ENCODE measurements around the gene HNRNPU. TPM values are rescaled to one million over a fixed set of nuclear protein-coding genes. Genes with fewer than 3 reads are reported as not detected.

HNRNPU gene
- total and polyA plus RNA-seq, 2 of the 13 experiments (the other 11 are each of a cell fraction or from before 2014, with no cell fraction given) = 101 to 508 TPM

GRCh38 chr1:244862699-244863490, 1.4 kb downstream of the HNRNPU start (continued):
- TF ChIP-seq HNF1A (IDR thresholded peaks at IDR 0.05; ENCODE audit: low read depth) (no peak), HNF1A (CRISPR knock-in tag; IDR thresholded peaks at IDR 0.05; ENCODE audit: borderline replicate concordance) (no peak), GABPB1 (CRISPR knock-in tag; IDR thresholded peaks at IDR 0.05) (peak; percentile 87), MED8 (CRISPR knock-in tag; IDR thresholded peaks at IDR 0.05; ENCODE audit: insufficient replicate concordance) (no peak), ARID4A (CRISPR knock-in tag; IDR thresholded peaks at IDR 0.05; ENCODE audit: borderline replicate concordance) (peak; percentile 92), ELF3 (CRISPR knock-in tag; IDR thresholded peaks at IDR 0.05) (peak; percentile 45), ZFP90 (CRISPR knock-in tag; IDR thresholded peaks at IDR 0.05; ENCODE audit: borderline replicate concordance) (peak; percentile 26; the same call in 1 of the 2 replicates), ZIK1 (CRISPR knock-in tag; IDR thresholded peaks at IDR 0.05; ENCODE audit: borderline replicate concordance, low read depth) (peak; percentile 85; the same call in 1 of the 2 replicates), AKAP8 (CRISPR knock-in tag; IDR thresholded peaks at IDR 0.05) (no peak), PREB (CRISPR knock-in tag; IDR thresholded peaks at IDR 0.05) (no peak), ZNF367 (CRISPR knock-in tag; IDR thresholded peaks at IDR 0.05; ENCODE audit: borderline replicate concordance) (no peak), ZBTB37 (CRISPR knock-in tag; IDR thresholded peaks at IDR 0.05) (no peak), GATAD1 (CRISPR knock-in tag; IDR thresholded peaks at IDR 0.05) (peak; percentile 13; the same call in 1 of the 2 replicates), YEATS2 (CRISPR knock-in tag; IDR thresholded peaks at IDR 0.05; ENCODE audit: borderline replicate concordance) (peak; percentile 53), NFATC3 (CRISPR knock-in tag; IDR thresholded peaks at IDR 0.05) (no peak), U2AF1 (optimal IDR thresholded peaks at IDR 0.05; ENCODE audit: low read depth, low read length) (no peak), NCOA2 (CRISPR knock-in tag; IDR thresholded peaks at IDR 0.05) (no peak; the same call in 1 of the 2 replicates)

All from HepG2 (cell line).